Lower leg skin (tissue), 3 donors: ENCODE measurements around the gene CHRDL1.

Experiments used
- POLR2A ChIP-seq, 2 donors: fragments of 450-650 bp; IDR thresholded peaks; one replicate each; pipeline ENCODE4 v1.6.1; 2016 to 2017; ENCODE audit warnings: antibody characterized with exemption in 2 of 2, mild to moderate bottlenecking in 1 of 2, moderate library complexity in 1 of 2
- TF ChIP-seq, protein P1 (sequence below), 3 donors: fragments of 450-650 bp; IDR thresholded peaks; one replicate each; pipeline ENCODE4 v1.5.1; 2016; ENCODE audit warnings: antibody characterized with exemption in 3 of 3, mild to moderate bottlenecking in 3 of 3, moderate library complexity in 2 of 3

- TF ChIP-seq, protein P1, sequence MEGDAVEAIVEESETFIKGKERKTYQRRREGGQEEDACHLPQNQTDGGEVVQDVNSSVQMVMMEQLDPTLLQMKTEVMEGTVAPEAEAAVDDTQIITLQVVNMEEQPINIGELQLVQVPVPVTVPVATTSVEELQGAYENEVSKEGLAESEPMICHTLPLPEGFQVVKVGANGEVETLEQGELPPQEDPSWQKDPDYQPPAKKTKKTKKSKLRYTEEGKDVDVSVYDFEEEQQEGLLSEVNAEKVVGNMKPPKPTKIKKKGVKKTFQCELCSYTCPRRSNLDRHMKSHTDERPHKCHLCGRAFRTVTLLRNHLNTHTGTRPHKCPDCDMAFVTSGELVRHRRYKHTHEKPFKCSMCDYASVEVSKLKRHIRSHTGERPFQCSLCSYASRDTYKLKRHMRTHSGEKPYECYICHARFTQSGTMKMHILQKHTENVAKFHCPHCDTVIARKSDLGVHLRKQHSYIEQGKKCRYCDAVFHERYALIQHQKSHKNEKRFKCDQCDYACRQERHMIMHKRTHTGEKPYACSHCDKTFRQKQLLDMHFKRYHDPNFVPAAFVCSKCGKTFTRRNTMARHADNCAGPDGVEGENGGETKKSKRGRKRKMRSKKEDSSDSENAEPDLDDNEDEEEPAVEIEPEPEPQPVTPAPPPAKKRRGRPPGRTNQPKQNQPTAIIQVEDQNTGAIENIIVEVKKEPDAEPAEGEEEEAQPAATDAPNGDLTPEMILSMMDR (IDR thresholded peaks at IDR 0.05), result no peak
- TF ChIP-seq POLR2A (IDR thresholded peaks at IDR 0.05), result no peak
These were observed 40.0 kb downstream of the CHRDL1 start for GRCh38 chrX:110755611-110756010.
